NCI-H1417 (cell line): ENCODE results near the gene RAPGEF6.
"Not testable (repeated sequence)": the region's sequence is repeated elsewhere in the genome, so short reads cannot be mapped to it uniquely, and the experiment has no call there.

ENCODE experiments used
- DNase-seq, 3 experiments: peaks; one replicate each; lab custom pipeline; 2025; lab: John Stamatoyannopoulos, UW

Gene RAPGEF6

DNA sequence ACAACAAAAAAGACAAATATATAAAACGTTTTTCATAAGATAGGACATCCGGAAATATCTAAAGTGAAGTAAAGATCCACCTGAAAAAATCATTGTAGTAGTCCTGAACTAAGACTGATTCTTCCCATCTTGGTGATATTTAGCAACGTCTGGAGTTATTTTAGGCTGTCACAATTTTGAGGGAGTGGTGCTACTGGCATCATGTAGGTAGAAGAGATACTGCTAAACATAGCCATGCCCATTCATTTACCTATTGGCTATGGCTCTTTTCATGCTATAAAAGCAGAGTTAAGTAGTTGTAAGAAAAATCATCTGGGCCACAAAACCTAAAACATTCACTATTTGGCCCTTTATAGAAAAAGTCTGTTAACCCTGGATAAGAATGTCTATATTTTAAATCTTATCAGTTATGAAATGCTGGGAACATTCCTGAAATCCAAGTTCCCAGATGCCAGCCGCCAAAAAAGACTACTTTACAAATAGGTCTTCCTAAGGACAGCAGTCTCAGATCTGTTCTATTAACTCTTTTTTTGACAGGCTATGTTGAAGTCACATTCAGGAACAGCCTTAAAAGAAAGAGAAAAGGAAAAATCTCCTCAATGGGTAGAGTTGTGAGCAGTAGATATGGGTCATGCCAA is 27.0 kb downstream of the RAPGEF6 start:
- no peak for DNase-seq

DNA sequence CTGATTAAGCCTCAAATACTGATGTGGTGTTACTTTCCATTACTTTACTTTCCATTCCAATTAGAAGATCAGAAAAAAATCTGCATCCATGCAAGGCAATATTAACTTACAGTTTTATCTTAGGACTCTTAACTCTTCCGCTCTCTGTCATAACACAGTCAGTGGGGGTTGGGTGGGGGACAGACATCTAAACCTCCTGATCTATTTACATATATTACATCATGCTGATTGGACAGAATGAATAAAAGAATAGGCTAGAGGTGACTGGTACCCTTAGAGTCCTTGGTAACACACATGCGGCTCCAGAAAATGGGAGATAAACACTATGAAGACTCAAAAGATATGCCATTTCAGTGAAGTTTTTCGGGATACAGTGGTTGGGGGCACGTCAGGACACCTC is 27.6 kb downstream of the RAPGEF6 start:
- DNase-seq, result no peak

DNA sequence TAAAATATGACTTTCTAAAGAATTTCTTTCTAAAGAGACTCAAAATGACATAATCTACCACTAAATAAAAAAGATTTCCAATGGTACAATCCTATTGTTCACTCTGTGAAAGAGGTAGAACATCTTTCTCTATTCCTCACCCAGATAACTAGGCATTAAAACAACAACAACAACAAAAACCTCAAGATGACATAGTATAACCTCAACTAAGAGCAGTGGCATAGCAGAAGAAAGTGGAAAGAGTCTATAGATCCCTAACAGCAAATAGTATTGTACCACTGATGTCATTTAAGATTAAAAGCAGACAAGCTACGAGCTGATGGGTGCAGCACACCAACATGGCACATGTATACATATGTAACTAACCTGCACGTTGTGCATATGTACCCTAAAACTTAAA is 29.9 kb downstream of the RAPGEF6 start:
- DNase-seq, result no peak

DNA sequence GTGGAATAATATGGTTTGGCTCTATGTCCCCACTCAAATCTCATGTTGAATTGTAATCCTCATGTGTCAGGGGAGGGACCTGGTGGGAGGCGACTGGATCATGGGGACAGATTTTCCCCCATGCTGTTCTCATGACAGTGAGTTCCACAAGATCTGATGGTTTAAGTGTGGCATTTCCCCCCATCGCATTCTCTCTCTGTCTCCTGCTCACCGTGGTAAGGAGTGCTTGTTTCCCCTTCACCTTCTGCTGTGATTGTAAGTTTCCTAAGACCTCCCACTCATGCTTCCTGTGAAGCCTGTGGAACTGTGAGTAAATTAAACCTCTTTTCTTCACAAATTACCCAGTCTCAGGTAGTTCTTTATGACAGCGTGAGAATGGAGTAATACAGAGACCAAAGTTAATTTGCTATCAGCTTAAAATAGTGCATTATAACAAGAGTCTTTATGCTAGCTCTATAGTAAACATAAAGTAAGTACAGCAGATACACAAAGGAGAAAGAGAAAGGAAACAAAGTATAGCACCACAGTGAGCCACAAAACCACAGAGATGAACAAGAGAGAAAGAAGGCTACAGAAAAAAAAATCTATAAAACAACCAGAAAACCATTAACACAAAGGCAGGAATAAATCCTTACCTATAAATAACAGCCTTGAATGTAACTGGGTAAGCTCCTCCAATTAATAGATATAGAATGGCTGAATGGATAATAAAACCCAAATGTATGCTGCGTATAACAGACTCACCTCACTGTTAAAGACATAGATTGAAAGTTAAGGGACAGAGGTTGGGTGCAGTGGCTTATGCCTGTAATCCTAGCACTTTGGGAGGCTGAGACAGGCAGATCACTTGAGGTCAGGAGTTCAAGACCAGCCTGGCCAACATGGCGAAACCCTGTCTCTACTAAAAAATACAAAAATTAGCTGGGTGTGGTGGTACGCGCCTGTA is 39.7 kb downstream of the RAPGEF6 start:
- no peak for DNase-seq

DNA sequence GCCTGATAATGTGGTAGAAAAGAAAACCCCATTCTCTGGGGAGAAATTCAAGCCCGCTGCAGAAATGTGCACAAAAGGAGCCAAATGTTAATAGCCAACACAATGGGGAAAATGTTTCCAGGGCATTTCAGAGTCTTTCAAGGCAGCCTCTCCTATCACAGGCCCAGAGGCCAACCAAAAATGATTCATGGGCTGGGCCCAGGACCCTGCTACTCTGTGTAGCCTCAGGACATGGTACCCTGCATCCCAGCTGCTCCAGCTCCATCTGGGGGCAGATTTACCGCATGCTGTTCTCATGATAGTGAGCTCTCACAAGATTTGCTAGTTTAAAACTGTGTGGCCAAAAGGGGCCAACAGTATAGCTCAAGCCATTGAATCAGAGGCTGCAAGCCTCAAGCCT is 41.1 kb downstream of the RAPGEF6 start:
- DNase-seq, result no peak

DNA sequence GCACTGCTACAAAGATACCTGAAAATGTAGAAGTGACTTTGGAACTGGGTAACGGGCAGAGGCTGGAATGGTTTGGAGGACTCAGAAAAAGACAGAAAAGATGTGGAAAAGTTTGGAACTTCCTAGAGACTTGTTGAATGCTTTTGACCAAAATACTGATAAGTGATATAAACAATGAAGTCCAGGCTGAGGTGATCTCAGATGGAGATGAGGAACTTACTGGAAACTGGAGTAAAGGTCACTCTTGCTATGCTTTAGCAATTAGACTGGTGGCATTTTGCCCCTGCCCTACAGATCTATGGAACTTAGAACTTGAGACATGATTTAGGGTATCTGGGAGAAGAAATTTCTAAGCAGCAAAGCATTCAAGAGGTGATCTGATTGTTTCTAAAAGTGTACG is 41.6 kb downstream of the RAPGEF6 start:
- DNase-seq, result not testable (repeated sequence)

DNA sequence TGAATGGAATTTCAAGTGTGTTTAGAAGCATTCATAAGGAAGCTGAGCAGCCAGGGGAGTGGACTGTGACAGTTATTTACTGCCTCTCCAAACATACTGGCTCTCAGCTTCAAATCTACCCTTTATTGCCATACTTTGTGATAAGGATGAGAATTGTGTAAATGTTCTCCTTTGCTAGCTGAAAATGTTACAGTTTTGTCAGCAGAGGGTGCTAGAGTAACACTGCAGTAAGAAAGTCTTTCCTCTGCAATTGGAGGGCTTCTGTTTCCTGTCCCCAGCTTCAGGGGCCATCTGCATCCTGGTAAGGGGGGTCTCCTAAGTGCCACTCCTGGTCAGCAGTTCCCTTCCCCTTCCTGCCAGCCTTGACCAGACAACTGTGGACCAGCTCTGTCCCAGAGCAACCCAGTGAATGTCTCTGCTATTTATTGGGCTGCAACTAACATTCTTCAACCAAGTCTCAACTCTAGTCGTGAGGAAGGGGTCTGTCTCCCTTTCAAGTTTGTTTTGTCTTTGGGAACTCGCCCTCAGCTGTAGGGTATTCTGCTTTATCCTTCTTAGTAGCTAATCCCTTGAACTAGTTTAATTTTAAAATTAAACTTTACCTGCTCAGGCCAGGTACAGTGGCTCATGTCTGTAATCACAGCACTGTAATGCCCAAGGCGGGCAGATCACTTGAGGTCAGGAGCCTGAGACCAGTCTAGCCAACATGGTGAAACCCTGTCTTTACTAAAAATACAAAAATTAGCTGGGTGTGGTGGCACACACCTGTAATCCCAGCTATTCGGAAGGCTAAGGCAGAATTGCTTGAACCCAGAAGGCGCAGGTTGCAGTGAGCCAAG is 45.3 kb downstream of the RAPGEF6 start:
- DNase-seq, result peak; percentile 6 to 59 (median 14)

DNA sequence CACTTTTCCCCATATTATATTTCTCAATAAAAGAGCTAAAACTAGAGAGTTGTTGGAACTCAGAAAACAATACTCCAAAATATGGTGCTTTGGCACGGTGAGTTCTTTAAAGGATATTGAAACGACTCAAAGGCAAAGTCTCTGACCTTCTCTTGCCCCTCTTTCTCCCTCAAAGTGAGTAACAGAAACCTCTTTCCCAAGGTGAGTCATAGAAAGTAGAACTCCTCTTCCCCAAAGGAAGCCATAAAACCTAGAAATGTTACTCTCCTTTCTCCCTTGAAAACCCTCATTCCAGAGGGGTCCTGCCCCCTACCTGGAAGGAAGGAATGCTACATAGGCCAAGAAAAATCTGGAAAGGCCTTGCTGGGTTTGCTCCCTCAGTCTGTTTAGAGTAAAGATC is 47.5 kb downstream of the RAPGEF6 start:
- DNase-seq, result no peak

DNA sequence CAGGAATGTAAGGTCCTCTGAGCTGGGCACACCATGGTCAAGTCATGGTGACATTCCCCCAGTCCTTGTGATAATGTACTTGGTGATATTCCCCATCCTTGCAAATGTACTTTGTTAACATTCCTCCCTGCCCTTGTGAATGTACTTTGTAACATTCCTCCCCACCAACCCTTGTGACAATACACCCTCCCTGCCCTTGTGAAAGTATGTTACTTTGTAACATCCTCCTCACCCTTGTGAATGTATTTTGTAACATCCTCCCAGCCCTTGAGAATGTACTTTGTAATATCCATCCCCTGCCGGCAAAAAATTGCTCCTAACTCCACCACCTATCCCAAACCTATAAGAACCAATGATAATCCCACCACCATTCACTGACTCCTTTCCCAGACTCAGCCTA is 53.3 kb downstream of the RAPGEF6 start:
- DNase-seq, result no peak

DNA sequence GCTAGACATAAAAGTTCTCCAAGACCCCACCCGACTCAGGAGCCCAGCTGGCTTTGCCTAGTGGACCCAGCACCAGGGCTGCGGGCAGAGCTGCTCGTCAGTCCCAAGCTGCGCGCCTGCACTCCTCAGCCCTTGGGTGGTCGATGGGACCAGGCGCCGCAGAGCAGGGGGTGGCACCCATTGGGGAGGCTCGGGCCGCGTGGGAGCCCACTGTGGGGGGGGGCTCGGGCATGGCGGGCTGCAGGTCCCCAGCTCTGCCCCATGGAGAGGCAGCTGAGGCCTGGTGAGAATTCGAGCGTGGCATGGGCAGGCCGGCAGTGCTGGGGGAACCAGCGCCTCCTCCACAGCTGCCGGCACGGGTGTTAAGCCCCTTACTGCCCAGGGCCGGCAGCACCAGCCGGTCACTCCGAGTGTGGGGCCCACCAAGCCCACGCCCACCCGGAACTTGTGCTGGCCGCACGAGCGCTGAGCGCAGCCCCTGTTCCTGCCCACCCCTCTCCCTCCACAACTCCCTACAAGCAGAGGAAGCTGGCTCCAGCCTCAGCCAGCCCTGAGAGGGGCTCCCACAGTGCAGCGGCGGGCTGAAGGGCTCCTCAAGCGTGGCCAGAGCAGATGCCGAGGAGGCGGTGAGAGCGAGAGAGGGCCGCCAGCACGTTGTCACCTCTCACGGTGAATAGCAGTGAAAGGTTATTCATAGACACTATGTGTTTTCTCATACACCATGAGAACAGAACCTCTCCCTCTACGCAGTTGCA is 54.9 kb downstream of the RAPGEF6 start:
- DNase-seq, result no peak

DNA sequence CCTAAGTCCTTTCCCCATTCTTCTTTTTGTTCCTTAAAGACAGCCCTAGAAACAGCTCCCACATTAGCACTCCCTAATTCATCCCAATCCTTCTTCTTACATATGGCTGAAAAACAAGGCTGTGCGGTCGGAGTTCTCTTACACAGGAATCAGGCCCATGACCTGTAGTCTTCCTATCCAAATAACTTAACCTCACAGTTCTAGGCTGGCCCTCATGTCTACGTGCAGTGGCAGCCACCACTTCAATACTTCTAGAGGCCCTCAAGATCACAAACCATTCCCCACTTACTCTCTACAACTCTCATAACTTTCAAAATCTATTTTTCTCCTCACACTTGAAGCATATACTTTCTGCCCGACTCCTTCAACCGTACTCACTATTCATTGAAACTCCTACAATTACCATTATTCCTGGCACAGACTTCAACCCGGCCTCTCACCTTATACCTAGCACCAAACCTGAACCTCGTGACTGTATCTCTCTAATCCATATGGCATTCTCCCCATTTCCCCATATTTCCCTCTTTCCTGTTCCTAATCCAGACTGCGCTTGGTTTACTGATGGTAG is 59.3 kb downstream of the RAPGEF6 start:
- no peak for DNase-seq

DNA sequence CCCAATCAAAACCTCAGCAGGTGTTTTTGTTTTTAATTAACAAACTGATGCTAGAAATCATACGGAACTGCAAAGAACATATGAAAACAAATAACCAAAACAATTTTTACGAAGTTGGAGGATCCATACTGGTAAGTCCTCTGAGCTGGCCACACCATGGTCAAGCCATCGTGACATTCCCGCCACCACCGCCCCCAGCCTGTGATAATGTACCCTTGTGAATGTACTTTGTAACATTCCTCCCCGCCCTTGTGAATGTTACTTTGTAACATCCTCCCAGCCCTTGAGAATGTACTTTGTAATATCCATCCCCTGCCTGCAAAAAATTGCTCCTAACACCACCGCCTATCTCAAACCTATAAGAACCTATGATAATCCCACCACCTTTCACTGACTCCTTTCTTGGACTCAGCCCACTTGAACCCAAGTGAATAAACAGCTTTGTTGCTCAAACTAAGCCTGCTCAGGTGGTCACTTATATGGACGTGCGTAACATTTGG is 63.3 kb downstream of the RAPGEF6 start:
- no peak for DNase-seq

DNA sequence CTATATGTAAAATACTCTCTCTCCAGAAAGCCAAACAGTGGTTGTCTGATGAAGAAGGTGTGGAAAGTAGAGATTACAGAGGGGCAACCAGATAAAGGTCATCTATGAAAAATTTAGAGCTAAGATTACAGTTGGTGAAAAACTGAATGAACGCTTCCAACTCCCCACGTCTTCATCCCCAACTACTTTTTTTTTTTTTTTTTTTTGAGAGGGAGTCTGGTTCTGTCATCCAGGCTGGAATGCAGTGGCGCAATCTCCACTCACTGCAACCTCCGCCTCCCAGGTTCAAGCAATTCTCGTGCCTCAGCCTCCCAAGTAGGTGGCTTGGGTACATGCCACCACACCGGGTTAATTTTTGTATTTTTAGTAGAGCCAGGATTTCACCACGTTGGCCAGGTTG is 64.3 kb downstream of the RAPGEF6 start:
- DNase-seq, result no peak

DNA sequence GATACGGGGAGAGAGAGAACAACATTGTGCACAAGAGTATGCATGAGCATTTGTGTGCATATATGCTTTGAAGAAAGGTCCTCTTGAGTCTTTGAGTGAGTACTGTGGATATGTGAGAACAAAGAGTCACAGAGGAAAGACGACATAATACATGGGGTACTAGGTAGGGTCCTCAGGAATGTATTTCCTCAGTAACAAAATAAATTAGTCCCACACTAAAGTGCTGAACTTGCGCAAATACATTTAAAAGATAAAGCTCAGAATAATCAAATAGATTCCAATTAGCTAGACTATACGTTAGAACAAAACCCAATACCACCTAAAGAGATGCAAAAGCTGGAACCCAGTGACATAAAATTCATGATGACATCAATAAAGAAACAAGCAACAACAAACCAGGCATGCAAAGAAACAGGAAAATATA is 70.8 kb downstream of the RAPGEF6 start:
- no peak for DNase-seq

DNA sequence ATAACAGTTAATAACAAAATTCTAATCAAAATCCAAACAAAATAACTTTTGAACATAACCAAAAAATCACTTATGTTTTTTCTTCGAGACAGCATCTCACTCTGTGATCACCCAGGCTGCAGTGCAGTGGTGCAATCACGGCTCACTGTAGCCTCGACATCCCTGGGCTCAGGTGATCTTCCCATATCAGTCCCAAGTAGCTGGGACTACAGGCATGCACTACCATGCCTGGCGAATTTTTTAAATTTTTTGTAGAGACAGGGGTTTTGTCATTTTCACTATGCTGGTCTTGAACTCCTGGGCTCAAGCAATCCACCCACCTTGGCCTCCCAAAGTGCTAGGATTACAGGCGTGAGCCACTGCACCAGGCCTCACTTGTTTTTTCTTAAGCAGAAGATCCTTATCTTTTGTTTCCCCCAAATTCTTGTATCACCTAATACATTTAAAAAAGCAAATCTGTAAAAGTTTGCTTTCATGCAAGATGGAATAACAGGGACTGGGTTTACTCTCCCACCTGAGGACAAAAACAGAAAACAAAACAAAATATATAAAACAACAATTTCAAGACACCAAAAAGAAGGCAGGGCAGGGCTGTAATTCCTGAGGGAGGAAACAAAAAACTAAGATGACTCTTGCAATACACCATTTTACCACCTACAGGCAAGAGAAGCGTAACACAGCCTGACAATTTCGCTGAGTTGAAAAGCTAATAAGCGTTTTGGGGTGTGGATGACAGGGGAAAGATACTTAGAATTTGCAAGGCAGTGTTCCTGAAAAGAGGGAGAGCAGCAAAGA is 71.4 kb downstream of the RAPGEF6 start:
- no peak for DNase-seq

DNA sequence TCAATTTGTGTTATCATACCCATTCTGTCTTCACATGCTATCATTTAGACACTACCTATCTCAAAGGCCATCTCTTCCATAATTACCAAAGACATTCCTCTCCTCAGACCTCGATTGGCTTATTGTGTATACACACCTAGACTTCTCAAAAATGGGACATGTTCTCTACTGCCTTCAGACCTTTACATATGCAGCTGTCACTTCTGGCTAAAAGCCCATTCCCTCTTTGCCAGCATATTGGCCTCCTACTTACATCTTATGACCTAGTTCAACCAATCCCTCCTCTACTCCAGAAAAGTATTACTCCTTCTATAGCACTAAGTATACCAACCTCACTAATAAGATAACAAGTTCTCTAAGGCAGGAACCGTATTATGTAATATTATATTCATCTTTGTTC is 84.4 kb downstream of the RAPGEF6 start:
- DNase-seq, result no peak

DNA sequence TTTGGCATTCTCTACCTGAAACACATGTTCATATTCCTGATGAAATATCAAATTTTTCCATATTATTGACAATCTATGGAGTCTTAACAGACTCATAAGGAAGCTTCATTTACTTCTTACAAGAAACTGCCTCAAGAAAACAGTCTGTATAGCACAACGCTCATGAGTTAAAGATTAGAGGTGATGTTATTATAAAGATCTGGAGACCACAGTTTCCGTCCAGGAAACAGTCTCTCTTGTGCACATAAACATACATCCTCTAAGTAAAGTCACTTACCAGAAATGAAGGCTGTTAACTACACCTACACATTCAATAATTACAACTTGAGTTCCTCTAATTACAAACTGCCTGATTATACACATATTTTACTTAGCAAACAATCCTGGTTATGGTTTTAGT is 86.9 kb downstream of the RAPGEF6 start:
- peak in 1 of 3 experiments; percentile 3 for DNase-seq

DNA sequence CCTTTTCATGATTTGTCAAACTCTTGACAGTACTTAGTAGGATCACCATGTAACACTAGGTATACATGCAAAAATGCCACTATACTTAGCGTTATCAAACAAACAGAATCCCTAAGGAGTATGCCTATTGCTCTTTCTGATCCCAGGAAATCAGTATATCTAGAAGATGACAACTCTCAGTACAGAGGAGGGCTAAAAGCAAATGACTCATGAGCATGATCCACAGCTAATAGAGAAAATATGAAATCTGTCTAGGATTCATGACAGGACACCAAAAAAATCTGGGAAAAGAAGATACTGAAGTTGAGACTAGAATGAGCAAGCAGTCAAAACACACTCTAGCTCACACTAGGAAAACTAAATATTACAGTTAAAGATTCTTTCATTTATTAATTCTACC is 89.2 kb downstream of the RAPGEF6 start:
- DNase-seq, result no peak

DNA sequence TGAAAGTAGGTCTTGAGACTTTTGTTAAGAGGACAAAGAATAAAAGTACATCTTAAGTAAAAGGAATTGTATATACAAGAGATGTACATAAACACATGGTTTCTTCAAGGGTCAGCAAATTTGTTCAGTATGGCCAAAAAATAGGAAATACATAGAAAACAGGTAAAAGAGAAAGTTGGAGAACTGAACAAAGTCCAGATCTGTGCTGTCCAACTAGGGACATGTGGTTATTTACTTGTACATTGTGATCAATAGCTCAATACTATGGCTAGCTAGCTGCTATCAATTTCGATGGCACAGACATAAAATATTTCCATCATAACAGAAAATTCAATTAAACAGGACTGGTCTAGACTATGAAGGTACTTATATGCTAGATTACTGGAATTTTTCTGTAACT is 92.3 kb downstream of the RAPGEF6 start:
- DNase-seq, result no peak

DNA sequence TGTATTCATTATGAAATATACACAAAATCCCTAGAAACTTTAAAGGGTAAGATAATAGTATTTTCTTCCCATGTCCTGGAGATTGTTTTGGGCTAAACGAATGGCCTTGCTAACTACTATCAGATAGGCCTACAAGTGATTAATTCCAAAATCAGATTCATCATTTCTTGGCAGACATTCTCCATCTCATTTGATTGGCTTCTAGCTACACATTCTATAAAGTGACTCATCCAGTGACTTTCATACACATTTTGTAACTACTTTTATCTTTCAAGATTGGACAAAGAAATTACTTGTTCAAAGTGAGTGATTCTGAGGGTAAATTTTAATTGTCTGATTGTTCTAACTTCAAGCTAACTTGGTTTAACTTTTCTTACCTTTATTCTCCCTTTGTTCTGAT is 93.3 kb downstream of the RAPGEF6 start:
- DNase-seq, result no peak
